Left renal pelvis (tissue), 4 donors: ENCODE data around the gene BAZ2B. TPM values are rescaled to one million over a fixed set of nuclear protein-coding genes. Genes with fewer than 3 reads are reported as not detected.

ENCODE experiments used
- DNase-seq, 4 donors: peaks; one replicate each; pipeline ENCODE4 v3.0.0-alpha.2; 2013; ENCODE audit warnings: low read depth in 4 of 4, low spot score in 3 of 4
- polyA plus RNA-seq, 4 donors: library from polyadenylated mRNA; unstranded; fragments of 120-200 nt; gene quantifications; one replicate each; pipeline ENCODE4 v1.2.1, GENCODE V29; 2013; ENCODE audit not compliant: insufficient read length in 4 of 4

BAZ2B gene
- polyA plus RNA-seq, 4 donors: 68.3 to 76.3 (median 72.1) TPM

GRCh38 chr2:159484532-159484931, 131.8 kb downstream of the BAZ2B start:
- DNase-seq: no peak

GRCh38 chr2:159476329-159476728, 140.0 kb downstream of the BAZ2B start:
- no peak for DNase-seq

GRCh38 chr2:159475793-159476192, 140.6 kb downstream of the BAZ2B start:
- no peak for DNase-seq

GRCh38 chr2:159471340-159471739, 145.0 kb downstream of the BAZ2B start:
- no peak for DNase-seq

GRCh38 chr2:159468257-159468656, 148.1 kb downstream of the BAZ2B start:
- no peak for DNase-seq

- DNase-seq: no peak
Measured at GRCh38 chr2:159462961-159463360, 153.4 kb downstream of the BAZ2B start.

GRCh38 chr2:159462201-159462785, 154.1 kb downstream of the BAZ2B start:
- no peak for DNase-seq

- DNase-seq: no peak
Measured at GRCh38 chr2:159461076-159461475, 155.3 kb downstream of the BAZ2B start.

- DNase-seq: no peak
Measured at GRCh38 chr2:159460227-159460626, 156.1 kb downstream of the BAZ2B start.

GRCh38 chr2:159459279-159459678, 157.1 kb downstream of the BAZ2B start:
- no peak for DNase-seq

GRCh38 chr2:159457589-159457988, 158.8 kb downstream of the BAZ2B start:
- DNase-seq: no peak

- DNase-seq: no peak
Measured at GRCh38 chr2:159456500-159457426, 159.6 kb downstream of the BAZ2B start.

GRCh38 chr2:159455330-159455918, 160.9 kb downstream of the BAZ2B start:
- DNase-seq: no peak

GRCh38 chr2:159454185-159454584, 162.2 kb downstream of the BAZ2B start:
- DNase-seq: no peak

GRCh38 chr2:159450180-159450579, 166.2 kb downstream of the BAZ2B start:
- no peak for DNase-seq

GRCh38 chr2:159449504-159450124, 166.7 kb downstream of the BAZ2B start:
- DNase-seq: peak in 1 of 4 donors; percentile 2

GRCh38 chr2:159446817-159447216, 169.5 kb downstream of the BAZ2B start:
- DNase-seq: no peak

- no peak for DNase-seq
Measured at GRCh38 chr2:159446201-159446600, 170.1 kb downstream of the BAZ2B start.

GRCh38 chr2:159445307-159445706, 171.0 kb downstream of the BAZ2B start:
- no peak for DNase-seq

GRCh38 chr2:159444754-159445153, 171.6 kb downstream of the BAZ2B start:
- no peak for DNase-seq

- DNase-seq: no peak
Measured at GRCh38 chr2:159442159-159442852, 174.0 kb downstream of the BAZ2B start.
